Measurements from ENCODE around the gene CIAO3. TPM values are rescaled to one million over a fixed set of nuclear protein-coding genes. Genes with fewer than 3 reads are reported as not detected.
A peak's percentile ranks its signal among the peaks of the same experiment; 100 is the strongest.

CIAO3 gene
- polyA plus RNA-seq, 1 donor (not counting 4 experiments of a cell fraction or from before 2014, with no cell fraction given) = 24.9 TPM

- H3K9me3 ChIP-seq (ENCODE audit: control insufficient read depth, low read depth, low read length) = no peaks in the 10 kb centered on the region
- H3K36me3 ChIP-seq (ENCODE audit: control insufficient read depth in 2 of 2, extremely low read depth in 1 of 2, insufficient read depth in 2 of 2, low read length in 2 of 2) = peaks cover 12 to 37% of the 10 kb centered on the region in 2 experiments
- H2AFZ ChIP-seq (ENCODE audit: control insufficient read depth, low read length) = no peak overlapping the region
- no peaks in the 10 kb centered on the region for H3K9me1 ChIP-seq (ENCODE audit: control insufficient read depth, extremely low read depth, insufficient read depth, low read length)
- peak overlapping the region; percentile 60 to 68 (median 66) for H3K4me3 ChIP-seq (ENCODE audit: control insufficient read depth in 2 of 3, extremely low read depth in 1 of 3, insufficient read depth in 2 of 3, low read depth in 1 of 3, low read length in 3 of 3)
- peaks cover 27% of the 10 kb centered on the region for H3K4me1 ChIP-seq (ENCODE audit: control insufficient read depth, extremely low read depth, insufficient read depth, low read length)
- TF ChIP-seq, protein P1, sequence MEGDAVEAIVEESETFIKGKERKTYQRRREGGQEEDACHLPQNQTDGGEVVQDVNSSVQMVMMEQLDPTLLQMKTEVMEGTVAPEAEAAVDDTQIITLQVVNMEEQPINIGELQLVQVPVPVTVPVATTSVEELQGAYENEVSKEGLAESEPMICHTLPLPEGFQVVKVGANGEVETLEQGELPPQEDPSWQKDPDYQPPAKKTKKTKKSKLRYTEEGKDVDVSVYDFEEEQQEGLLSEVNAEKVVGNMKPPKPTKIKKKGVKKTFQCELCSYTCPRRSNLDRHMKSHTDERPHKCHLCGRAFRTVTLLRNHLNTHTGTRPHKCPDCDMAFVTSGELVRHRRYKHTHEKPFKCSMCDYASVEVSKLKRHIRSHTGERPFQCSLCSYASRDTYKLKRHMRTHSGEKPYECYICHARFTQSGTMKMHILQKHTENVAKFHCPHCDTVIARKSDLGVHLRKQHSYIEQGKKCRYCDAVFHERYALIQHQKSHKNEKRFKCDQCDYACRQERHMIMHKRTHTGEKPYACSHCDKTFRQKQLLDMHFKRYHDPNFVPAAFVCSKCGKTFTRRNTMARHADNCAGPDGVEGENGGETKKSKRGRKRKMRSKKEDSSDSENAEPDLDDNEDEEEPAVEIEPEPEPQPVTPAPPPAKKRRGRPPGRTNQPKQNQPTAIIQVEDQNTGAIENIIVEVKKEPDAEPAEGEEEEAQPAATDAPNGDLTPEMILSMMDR (optimal IDR thresholded peaks at IDR 0.05 in 1 of 3, IDR thresholded peaks at IDR 0.05 in 1 of 3, conservative IDR thresholded peaks at IDR 0.05 in 1 of 3; ENCODE audit: extremely low read depth in 1 of 3, insufficient read depth in 2 of 3, low read length in 3 of 3) = no peak
- no peak for TF ChIP-seq EZH2 (IDR thresholded peaks at IDR 0.05; ENCODE audit: low read length)
- FAIRE-seq (no peak), DNase-seq (ENCODE audit: low read depth, low spot score) (no peak)
- peak overlapping the region; percentile 80 for H3K4me2 ChIP-seq (ENCODE audit: control insufficient read depth, extremely low read depth, insufficient read depth, low read depth, low read length)
- peak overlapping the region; percentile 31 for H3K27ac ChIP-seq (ENCODE audit: control insufficient read depth, insufficient read depth, low read length)
- H3K79me2 ChIP-seq (ENCODE audit: control insufficient read depth, insufficient read depth, low read length) = peaks cover 37% of the 10 kb centered on the region
- H4K20me1 ChIP-seq (ENCODE audit: control insufficient read depth, extremely low read depth, insufficient read depth, low read length) = peaks cover 16% of the 10 kb centered on the region
- H3K9ac ChIP-seq (ENCODE audit: control insufficient read depth, extremely low read depth, insufficient read depth, low read length) = peak overlapping the region; percentile 60
- H3K27me3 ChIP-seq (ENCODE audit: control insufficient read depth, extremely low read depth, insufficient read depth, low read length) = no peaks in the 10 kb centered on the region
- dilution Hi-C loops (cut with MboI; ENCODE audit: extremely low pct_ligation_motif_present, low sequenced_read_pairs) = no loop called here
Measured at GRCh38 chr16:683396-684070, 57.3 kb downstream of the CIAO3 start.

DNA sequence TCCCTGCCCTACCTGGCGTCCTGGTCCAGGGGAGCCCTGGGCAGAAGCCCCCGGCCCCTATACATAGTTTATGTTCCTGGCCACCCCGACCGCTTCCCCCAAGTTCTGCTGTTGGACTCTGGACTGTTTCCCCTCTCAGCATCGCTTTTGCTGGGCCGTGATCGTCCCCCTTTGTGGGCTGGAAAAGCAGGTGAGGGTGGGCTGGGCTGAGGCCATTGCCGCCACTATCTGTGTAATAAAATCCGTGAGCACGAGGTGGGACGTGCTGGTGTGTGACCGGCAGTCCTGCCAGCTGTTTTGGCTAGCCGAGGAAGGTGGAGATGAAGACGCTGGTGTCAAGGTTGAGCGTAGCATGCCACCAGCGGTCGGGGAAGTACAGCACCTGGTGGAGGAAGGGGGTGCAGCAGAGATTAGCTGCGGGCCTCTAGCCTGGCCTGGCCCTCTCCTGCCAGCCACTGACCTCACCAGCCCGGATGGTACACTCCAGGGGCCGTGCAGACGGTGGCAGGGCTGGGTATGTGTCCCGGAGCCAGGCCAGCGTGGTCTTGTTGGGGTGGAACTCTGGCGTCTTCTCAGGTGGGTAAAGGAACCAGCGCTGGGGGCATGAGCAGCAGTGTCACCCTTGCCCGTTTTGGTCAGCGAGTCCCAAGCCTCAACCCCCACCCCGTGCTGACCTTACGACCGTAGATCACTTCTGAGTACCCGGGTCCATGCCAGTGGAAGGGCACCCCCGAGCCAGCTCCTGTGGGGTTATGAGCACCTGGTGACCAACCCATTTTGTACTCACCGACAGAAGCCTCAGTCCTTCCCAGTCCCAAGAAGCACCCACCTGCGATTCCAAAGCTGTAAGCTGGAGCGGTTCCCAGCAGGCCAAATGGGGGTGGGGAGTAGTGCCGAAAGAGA, 58.1 kb downstream of the CIAO3 start:
- TF ChIP-seq, protein P1 (optimal IDR thresholded peaks at IDR 0.05 in 1 of 3, IDR thresholded peaks at IDR 0.05 in 1 of 3, conservative IDR thresholded peaks at IDR 0.05 in 1 of 3; ENCODE audit: extremely low read depth in 1 of 3, insufficient read depth in 2 of 3, low read length in 3 of 3) = no peak
- no peak for TF ChIP-seq EZH2 (IDR thresholded peaks at IDR 0.05; ENCODE audit: low read length)
- FAIRE-seq (no peak), DNase-seq (ENCODE audit: low read depth, low spot score) (no peak)
- Histone ChIP-seq H2AFZ (ENCODE audit: control insufficient read depth, low read length) (no peak overlapping the region), H3K27me3 (ENCODE audit: control insufficient read depth, extremely low read depth, insufficient read depth, low read length) (no peaks in the 10 kb centered on the region), H3K4me2 (ENCODE audit: control insufficient read depth, extremely low read depth, insufficient read depth, low read depth, low read length) (peak overlapping the region; percentile 80), H4K20me1 (ENCODE audit: control insufficient read depth, extremely low read depth, insufficient read depth, low read length) (peaks cover 16% of the 10 kb centered on the region), H3K27ac (ENCODE audit: control insufficient read depth, insufficient read depth, low read length) (no peak overlapping the region), H3K4me1 (ENCODE audit: control insufficient read depth, extremely low read depth, insufficient read depth, low read length) (peaks cover 29% of the 10 kb centered on the region), H3K9ac (ENCODE audit: control insufficient read depth, extremely low read depth, insufficient read depth, low read length) (peak overlapping the region; percentile 60), H3K79me2 (ENCODE audit: control insufficient read depth, insufficient read depth, low read length) (peaks cover 37% of the 10 kb centered on the region), H3K4me3 (ENCODE audit: control insufficient read depth in 2 of 3, extremely low read depth in 1 of 3, insufficient read depth in 2 of 3, low read depth in 1 of 3, low read length in 3 of 3) (peak overlapping the region; percentile 60 to 68 (median 66)), H3K9me1 (ENCODE audit: control insufficient read depth, extremely low read depth, insufficient read depth, low read length) (no peaks in the 10 kb centered on the region), H3K36me3 (ENCODE audit: control insufficient read depth in 2 of 2, extremely low read depth in 1 of 2, insufficient read depth in 2 of 2, low read length in 2 of 2) (peaks cover 10 to 37% of the 10 kb centered on the region in 2 experiments), H3K9me3 (ENCODE audit: control insufficient read depth, low read depth, low read length) (no peaks in the 10 kb centered on the region)
- dilution Hi-C loops (cut with MboI; ENCODE audit: extremely low pct_ligation_motif_present, low sequenced_read_pairs) = no loop called here
